NCI-H1048 (cell line): ENCODE measurements around the gene GPX8.

Experiments used
- DNase-seq: peaks from one replicate; lab custom pipeline; 2025; lab: John Stamatoyannopoulos, UW

GPX8 gene

GRCh38 chr5:55172937-55173686 is 13.1 kb downstream of the GPX8 start, which contains the start of gene CDC20B:
TSS of gene CDC20B (minus strand) at chr5:55173177. CDS start at chr5:55173000, 177 bp downstream.
- peak; percentile 28 for DNase-seq

GRCh38 chr5:55173687-55174230 is 13.8 kb downstream of the GPX8 start:
- no peak for DNase-seq

- no peak for DNase-seq
These were observed 15.8 kb downstream of the GPX8 start for GRCh38 chr5:55175781-55176175.

- DNase-seq = peak; percentile 9
These were observed 16.3 kb downstream of the GPX8 start for GRCh38 chr5:55176176-55176818.

- no peak for DNase-seq
These were observed 17.1 kb downstream of the GPX8 start for GRCh38 chr5:55177078-55177477.

GRCh38 chr5:55180016-55180415 is 20.0 kb downstream of the GPX8 start:
- DNase-seq = no peak

- DNase-seq = peak; percentile 39
These were observed 27.4 kb downstream of the GPX8 start for GRCh38 chr5:55187370-55187769.

- no peak for DNase-seq
These were observed 28.9 kb downstream of the GPX8 start for GRCh38 chr5:55188656-55189540.

- no peak for DNase-seq
These were observed 31.2 kb downstream of the GPX8 start for GRCh38 chr5:55191165-55191564.

GRCh38 chr5:55205001-55205400 is 45.0 kb downstream of the GPX8 start:
- no peak for DNase-seq

- DNase-seq = no peak
These were observed 51.4 kb downstream of the GPX8 start for GRCh38 chr5:55211184-55211874.
